IPS-15b (cell line): ENCODE results near the gene HERC3.

Experiments
- H3K27me3 ChIP-seq: one replicate; pipeline ENCODE4 v1.6.1; 2013; ENCODE audit warnings: low read length; ENCODE audit not compliant: control insufficient read depth, insufficient read depth
- H3K36me3 ChIP-seq: one replicate; pipeline ENCODE4 v1.6.1; 2013; ENCODE audit warnings: low read length; ENCODE audit not compliant: control insufficient read depth, insufficient read depth
- H3K4me1 ChIP-seq: one replicate; pipeline ENCODE4 v1.6.1; 2013; ENCODE audit warnings: mild to moderate bottlenecking, low read length; ENCODE audit not compliant: control insufficient read depth, insufficient read depth
- H3K4me3 ChIP-seq: one replicate; pipeline ENCODE4 v1.5.1; 2013; ENCODE audit warnings: low read depth, low read length
- H3K9ac ChIP-seq: one replicate; pipeline ENCODE4 v1.6.1; 2013; ENCODE audit warnings: low read depth, mild to moderate bottlenecking, low read length
- H3K9me3 ChIP-seq: one replicate; pipeline ENCODE4 v1.6.1; 2013; ENCODE audit warnings: mild to moderate bottlenecking, low read length; ENCODE audit not compliant: control insufficient read depth, insufficient read depth

The HERC3 gene

DNA sequence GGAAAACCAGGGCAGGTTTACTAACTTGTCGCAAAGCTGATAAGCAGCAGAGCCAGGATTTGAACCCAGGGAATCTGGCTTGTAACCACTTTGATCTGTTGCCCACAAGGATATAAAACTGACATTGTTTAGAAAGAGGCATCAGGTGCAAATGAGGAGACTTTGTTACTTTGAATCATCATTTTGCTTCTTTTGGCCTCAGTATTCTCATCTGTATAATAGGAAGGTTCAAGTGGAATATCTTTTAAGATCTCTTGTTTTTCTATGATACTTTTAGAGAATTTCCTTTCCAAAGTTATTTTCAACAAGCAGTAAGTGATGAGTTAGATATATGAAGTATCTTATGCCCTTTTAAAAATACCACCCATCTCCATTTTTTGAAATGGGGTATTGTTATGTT is 163.2 kb downstream of the HERC3 start:
- H3K9ac ChIP-seq: no peak overlapping the region
- no peaks in the 10 kb centered on the region for H3K27me3 ChIP-seq
- no peak overlapping the region for H3K4me3 ChIP-seq
- H3K4me1 ChIP-seq: no peaks in the 10 kb centered on the region
- no peaks in the 10 kb centered on the region for H3K36me3 ChIP-seq
- H3K9me3 ChIP-seq: no peaks in the 10 kb centered on the region

DNA sequence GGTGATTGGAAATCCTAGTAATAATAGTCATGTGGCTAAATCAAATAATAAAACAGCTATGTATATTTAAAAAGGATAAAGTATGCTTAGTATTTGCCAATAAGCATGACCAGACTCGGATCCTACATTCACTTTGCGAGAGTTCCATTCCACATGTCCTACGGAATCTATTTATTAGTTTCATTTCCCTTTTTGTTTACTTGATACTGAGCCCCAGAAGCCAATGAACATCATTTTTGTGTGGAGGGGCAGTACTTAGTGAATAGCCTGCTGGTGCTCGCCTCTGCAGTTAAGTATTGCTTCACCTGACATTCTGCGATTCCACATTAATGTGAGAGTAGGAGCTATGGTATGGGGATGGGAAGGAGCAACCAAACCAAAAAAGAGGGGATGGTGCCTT is 163.9 kb downstream of the HERC3 start:
- H3K4me1 ChIP-seq: peaks cover 3% of the 10 kb centered on the region
- H3K27me3 ChIP-seq: no peaks in the 10 kb centered on the region
- no peak overlapping the region for H3K9ac ChIP-seq
- H3K9me3 ChIP-seq: no peaks in the 10 kb centered on the region
- no peak overlapping the region for H3K4me3 ChIP-seq
- no peaks in the 10 kb centered on the region for H3K36me3 ChIP-seq

DNA sequence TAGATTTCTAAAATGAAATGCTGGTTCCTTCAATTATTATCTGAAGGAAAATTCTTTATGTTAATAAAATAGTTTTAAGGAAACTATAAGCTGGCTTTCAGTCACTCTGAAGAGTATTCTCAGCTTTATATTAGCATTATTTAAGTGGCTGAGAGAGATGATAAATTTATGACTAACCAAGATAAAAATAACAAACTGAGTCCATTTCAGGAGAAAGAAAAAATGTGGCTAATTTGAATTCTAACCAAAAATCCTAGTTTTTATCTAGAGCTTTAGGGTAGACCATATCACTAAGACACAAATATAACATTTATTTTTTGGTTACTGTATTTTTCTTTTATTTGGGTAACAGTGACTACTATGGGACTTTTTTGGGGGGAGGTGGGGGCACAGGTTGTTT is 164.8 kb downstream of the HERC3 start:
- Histone ChIP-seq H3K9me3 (no peaks in the 10 kb centered on the region), H3K9ac (no peak overlapping the region), H3K4me3 (no peak overlapping the region), H3K36me3 (no peaks in the 10 kb centered on the region), H3K27me3 (no peaks in the 10 kb centered on the region), H3K4me1 (peaks cover 3% of the 10 kb centered on the region)

DNA sequence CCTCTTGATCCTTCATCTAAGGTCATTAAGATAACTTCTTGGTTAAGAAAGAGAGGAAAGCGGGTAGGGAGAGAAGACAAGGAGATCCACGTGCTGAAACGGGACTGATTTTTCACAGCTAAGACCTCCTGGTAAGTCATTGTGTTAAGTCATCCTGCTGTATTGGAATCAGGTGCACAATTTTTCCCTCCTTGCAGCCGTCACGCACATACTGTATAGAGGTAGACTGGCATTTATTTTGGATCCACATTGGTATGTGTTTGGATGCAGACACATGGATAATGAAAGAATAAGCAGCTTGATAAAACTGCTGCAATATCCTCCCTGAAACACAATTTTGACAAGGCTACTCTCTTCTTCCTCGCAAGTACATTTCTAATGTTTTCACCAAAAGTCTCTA is 165.5 kb downstream of the HERC3 start:
- H3K27me3 ChIP-seq: no peaks in the 10 kb centered on the region
- H3K9me3 ChIP-seq: no peaks in the 10 kb centered on the region
- peaks cover 3% of the 10 kb centered on the region for H3K4me1 ChIP-seq
- H3K36me3 ChIP-seq: no peaks in the 10 kb centered on the region
- H3K4me3 ChIP-seq: no peak overlapping the region
- H3K9ac ChIP-seq: no peak overlapping the region
